Measurements from ENCODE around the gene ACO2.

ACO2 gene

GRCh38 chr22:41524809-41525449 is 56.0 kb downstream of the ACO2 start:
- DNase-seq: peak; percentile 10

GRCh38 chr22:41525450-41526225 is 56.7 kb downstream of the ACO2 start:
- DNase-seq: no peak

GRCh38 chr22:41526226-41526829 is 57.4 kb downstream of the ACO2 start:
- DNase-seq: no peak

GRCh38 chr22:41526830-41527799 is 58.2 kb downstream of the ACO2 start:
- peak; percentile 57 for DNase-seq

GRCh38 chr22:41528132-41528766 is 59.3 kb downstream of the ACO2 start:
- no peak for DNase-seq

GRCh38 chr22:41528938-41529561 is 60.1 kb downstream of the ACO2 start:
- no peak for DNase-seq

GRCh38 chr22:41530890-41531714 is 62.2 kb downstream of the ACO2 start:
- no peak for DNase-seq

- no peak for DNase-seq
Measured at GRCh38 chr22:41531715-41532477, 63.0 kb downstream of the ACO2 start.

- peak; percentile 79 for DNase-seq
Measured at GRCh38 chr22:41532908-41533825, 64.2 kb downstream of the ACO2 start.

GRCh38 chr22:41534219-41534618 is 65.3 kb downstream of the ACO2 start:
- no peak for DNase-seq

- no peak for DNase-seq
Measured at GRCh38 chr22:41535244-41535643, 66.3 kb downstream of the ACO2 start.

- no peak for DNase-seq
Measured at GRCh38 chr22:41537203-41537602, 68.3 kb downstream of the ACO2 start.

GRCh38 chr22:41538583-41538982 is 69.7 kb downstream of the ACO2 start:
- DNase-seq: no peak

GRCh38 chr22:41539146-41540005 is 70.5 kb downstream of the ACO2 start:
- DNase-seq: no peak

GRCh38 chr22:41540006-41540315 is 71.0 kb downstream of the ACO2 start:
- DNase-seq: no peak

- DNase-seq: no peak
Measured at GRCh38 chr22:41540365-41540764, 71.4 kb downstream of the ACO2 start.

- DNase-seq: no peak
Measured at GRCh38 chr22:41541484-41541883, 72.6 kb downstream of the ACO2 start.

- no peak for DNase-seq
Measured at GRCh38 chr22:41542224-41542623, 73.3 kb downstream of the ACO2 start.
